ENCODE data around the gene CNGA3.
"Not testable (repeated sequence)": the region's sequence is repeated elsewhere in the genome, so short reads cannot be mapped to it uniquely, and the experiment has no call there.

The CNGA3 gene

DNA sequence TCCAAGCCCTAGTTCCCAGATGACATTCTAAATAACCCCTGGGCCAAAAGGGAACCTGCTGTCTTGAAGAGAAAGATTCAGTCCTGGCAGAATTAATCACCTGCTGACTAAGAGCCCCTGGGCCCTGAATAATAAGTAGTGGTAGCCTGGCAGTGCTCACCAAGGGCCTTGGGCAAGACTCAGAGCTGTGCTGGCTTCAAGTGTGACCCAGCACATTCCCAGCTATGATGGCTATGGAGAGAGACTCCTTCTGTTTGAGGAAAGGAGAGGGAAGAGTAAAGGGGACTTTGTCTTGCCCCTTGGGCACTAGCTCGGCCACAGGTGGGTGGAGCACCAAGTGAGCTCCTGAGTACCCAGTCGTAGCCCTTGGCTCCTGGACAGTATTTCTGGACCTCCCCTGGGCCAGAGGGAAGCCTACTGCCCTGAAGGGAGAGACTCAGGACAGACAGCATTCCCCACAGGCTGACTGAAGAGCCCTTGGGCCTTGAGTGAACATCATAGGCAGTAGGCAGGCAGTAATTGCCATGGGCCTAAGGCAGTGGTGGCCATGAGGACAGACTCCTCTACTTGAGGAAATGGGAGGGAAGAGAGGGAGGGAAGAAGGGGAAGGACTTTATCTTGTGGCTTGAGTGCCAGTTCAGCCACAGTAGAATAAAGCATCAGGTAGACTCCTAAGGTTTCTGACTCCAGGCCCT lies 58.4 kb downstream of the CNGA3 start:
- DNase-seq: peak in 1 of 14 donors; percentile 31

GRCh38 chr2:98405301-98405700 lies 59.0 kb downstream of the CNGA3 start:
- DNase-seq: no peak

DNA sequence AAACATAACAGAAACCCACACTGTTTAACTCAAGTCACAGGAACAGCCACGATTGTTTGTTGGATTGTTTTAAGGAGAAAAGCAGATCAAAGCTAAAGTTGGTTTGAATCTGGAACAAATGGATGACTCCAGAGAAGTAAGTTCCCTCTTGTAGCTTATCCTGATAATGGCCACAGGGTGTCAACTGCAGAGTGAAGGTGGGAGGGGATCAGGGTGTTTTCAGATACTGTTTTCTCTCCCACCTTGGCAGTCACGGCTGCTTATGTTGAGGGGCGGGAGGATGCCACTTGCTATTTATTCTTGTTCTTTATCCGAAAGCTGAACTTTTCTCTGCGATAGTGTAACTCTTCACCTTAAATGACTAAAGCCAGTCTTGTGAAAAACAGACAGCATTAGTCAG lies 61.9 kb downstream of the CNGA3 start:
- DNase-seq: no peak

DNA sequence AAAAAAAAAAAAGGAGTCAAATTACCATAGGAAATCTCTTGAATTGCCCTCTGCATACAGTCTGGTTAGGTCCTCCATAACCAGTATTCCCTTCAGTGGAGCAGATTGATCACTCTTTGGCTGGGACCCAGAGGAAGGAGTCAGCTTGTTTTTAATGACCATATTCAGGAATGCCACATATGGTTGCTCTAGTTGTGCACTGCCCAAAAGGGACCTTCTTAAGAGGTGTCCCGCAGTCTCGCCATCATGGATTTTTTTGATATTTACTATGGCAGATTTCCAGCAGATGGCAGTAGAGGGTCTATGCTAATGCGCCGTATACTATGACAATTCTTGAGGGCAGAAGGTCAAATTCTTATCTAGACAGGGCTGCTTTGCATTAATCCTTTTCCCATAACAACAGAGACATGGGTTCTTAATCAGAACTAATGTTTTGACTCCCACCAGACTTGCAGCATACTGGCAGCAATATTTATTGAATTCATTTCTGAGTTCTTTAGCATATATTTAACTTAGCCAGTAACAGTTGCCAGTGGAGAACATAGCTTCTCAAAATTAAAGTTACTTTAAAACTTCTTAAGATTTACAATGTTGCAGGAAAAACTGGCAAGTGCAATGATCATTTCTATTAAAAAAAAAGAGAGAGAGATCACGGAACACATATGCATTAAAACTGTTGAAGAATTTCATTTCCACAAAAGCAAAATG lies 66.6 kb downstream of the CNGA3 start:
- peak in 6 of 14 donors; percentile 3 to 36 (median 15) for DNase-seq

- not testable (repeated sequence) for DNase-seq
These were observed 68.0 kb downstream of the CNGA3 start for GRCh38 chr2:98414246-98414645.

DNA sequence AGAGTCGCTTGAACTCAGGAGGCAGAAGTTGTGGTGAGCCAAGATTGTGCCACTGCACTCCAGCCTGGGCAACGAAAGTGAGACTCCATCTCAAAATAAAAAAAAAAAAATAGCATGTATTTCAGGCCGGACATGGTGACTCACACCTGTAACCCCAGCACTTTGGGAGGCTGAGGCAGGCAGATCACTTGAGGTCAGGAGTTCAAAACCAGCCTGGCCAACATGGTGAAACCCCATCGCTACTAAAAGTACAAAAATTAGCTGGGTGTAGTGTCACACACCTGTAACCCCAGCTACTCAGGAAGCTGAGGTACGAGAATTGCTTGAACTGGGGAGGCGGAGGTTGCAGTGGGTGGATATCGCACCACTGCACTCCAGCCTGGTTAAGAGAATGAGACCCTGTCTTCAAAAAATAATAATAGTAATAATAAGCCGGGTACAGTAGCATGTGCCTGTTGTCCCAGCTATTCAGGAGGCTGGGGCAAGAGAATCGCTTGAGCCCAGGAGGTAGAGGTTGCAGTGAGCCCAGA lies 69.5 kb downstream of the CNGA3 start:
- not testable (repeated sequence) for DNase-seq

DNA sequence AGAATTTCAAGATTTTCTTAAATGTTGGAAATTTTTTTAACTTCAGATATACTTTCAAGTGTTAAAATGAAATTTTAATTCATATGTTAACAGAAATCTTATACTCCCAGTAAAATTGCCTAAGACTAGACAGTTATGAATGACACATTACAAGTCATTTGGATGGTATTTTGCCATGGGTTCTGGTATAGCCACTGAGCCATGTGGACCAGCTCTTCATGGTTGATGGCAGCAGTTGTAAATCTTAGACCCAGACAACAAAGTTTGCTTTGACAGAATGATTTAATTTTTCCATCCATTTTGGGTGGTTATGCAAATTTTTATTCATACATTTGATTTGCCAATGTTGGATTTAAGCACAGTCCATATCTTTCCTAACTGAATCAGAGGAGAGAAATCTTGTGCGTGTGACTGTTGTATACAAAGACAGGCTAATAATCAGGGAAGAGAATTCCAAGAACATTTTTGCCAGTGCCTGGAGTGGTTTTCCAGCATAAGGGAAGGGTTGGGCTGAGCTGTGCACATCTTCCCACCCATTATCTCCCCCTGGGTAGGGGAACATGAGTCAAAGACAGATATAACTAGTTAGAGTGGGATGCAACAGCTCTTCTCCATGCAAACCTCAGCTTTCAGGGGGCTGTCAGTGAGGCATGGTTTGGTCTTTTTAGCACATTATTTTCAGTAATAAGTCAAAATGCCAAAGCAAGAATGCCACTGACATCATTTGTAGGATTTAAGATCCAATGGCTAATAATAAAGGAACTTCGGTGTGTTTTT lies 70.3 kb downstream of the CNGA3 start:
- no peak for DNase-seq

DNA sequence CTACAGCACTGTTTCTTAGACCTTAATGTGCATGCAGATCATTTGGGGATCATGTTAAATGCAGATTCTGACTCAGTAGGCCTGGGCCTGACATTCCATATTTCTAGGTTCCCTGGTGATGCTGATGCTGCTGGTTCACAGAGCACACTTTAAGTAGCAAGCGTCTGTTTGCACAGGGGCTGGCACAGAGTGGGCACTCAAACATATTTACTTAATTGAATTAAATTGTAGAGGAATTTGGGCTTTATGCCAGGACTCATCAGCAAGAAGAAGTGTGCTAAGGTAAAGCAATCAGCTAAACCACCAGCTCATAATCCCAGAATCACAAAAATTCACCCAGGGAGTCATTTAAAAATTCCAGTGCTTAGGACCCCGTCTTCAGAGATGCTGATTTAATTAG lies 73.3 kb downstream of the CNGA3 start:
- DNase-seq: no peak

DNA sequence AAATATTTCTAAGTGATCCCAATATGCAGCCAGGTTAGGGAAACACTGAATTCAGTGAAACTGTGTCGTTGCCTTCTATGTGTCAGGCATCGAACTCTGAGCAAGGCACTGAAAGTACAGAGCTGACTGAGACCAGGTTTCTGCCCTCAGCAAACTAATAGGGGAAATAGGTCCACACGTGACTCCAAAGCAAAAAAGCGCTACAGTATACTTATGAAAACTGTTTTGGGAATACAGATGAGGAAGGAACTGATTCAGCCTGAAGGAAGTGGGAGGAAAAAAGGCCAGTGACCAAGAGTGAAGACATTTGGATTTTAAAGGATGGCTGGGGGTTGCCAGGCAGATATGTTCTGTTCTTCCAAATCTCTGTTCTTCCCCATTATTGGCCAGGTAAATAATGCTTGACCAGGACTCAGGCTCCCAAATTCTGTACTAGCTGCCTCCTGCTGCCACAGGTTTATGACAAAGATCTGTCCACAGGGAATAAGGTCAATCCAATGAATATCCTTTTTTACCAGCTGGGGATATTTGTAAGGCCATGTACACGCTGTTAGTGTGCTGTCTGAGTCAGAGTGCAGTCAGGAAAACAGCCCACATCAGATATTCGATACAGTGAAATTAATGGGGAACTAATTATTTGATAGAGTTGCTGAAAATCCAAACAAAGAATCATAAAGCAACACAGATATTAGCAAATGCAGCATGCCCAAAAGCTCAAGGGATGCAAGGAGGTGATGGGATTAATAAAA lies 73.9 kb downstream of the CNGA3 start:
- DNase-seq: no peak

GRCh38 chr2:98422449-98422848 lies 76.2 kb downstream of the CNGA3 start:
- DNase-seq: no peak

GRCh38 chr2:98426771-98427170 lies 80.5 kb downstream of the CNGA3 start:
- DNase-seq: no peak

- DNase-seq: no peak
These were observed 85.9 kb downstream of the CNGA3 start for GRCh38 chr2:98432145-98432544.

DNA sequence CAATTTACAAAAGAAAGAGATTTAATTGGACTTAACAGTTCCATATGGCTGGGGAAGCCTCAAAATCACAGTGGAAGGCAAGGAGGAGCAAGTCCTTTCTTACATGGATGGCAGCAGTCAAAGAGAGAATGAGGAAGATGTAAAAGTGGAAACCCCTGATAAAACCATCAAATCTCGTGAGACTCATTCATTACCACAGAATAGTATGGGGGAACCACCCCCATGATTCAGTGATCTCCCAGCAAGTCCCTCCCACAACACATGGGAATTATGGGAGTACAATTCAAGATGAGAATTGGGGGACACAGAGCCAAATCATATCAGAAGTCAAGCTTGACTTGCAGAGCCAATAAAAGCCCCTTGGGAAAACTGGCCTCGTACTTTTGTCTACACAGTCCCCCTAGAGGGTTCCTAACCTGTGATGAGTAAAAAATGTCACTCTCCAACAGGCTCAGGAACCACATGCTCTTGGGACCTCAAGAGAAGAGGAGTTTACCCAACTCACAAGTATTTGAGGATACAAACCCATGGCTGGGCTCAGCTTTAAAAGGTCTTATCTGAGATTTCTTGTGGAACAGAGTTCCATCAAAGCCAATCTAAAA lies 87.2 kb downstream of the CNGA3 start:
- no peak for DNase-seq

DNA sequence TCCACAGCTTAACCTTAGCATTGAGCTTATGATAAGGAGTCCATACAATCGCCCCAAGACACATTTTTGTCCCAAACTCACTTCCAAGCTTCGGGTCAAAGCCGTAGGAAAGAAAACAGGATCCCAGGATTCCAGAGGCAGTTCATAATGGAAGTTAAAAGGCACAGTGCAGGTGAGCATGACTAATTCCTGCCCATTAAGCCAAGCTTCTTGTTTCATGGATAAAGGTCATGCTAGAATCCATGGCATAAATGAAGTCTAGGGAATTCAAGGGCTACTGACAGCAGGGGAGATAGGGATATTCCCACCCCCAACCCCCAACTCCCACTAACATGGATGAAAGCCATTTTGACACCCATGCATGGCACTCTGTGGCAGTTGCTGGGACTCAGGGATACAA lies 88.2 kb downstream of the CNGA3 start:
- DNase-seq: no peak

GRCh38 chr2:98435670-98436069 lies 89.4 kb downstream of the CNGA3 start:
- DNase-seq: not testable (repeated sequence)

- no peak for DNase-seq
These were observed 90.5 kb downstream of the CNGA3 start for GRCh38 chr2:98436734-98437133.

DNA sequence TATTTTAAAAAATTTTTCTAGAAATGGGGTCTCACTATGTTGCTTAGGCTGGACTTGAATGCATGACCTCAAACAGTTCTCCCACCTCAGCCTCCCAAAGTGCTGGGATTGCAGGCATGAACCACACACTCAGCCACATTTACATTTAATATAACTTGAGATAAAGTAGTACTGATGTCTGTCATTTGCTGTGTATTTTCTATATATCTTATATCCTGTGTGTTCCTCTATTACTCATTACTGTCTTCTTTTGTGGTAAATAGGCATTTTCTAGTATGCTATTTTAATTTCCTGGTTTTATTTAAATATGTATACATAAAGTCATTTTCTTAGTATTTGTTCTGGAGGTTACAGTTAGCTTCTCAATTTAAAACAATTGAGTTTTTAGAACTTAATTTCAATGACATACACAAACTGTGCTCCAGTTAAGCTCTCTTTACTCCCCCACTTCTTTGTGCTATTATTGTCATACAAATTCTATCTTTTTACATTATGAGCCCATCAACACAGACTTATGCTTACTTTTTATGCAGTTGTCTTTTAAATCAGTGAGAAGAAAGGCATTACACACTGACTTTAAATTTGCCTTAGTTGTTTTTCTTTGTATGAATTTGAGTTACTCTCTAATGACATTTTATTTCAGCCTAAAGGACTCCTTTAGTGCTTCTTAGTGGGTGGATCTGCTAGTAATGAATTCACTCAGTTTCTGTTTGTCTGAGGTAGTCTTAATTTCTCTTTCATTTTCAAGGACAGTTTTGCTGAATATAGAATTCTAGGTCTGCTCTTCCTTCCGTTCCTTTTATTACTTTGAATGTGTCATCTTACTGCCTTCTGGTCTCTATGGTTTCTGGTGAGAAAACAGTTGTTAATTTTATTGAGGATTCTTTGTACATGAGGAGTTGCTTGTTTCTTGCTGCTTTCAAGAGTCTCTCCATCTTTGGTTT lies 92.2 kb downstream of the CNGA3 start:
- no peak for DNase-seq

GRCh38 chr2:98441706-98442450 lies 95.6 kb downstream of the CNGA3 start:
- DNase-seq: no peak

DNA sequence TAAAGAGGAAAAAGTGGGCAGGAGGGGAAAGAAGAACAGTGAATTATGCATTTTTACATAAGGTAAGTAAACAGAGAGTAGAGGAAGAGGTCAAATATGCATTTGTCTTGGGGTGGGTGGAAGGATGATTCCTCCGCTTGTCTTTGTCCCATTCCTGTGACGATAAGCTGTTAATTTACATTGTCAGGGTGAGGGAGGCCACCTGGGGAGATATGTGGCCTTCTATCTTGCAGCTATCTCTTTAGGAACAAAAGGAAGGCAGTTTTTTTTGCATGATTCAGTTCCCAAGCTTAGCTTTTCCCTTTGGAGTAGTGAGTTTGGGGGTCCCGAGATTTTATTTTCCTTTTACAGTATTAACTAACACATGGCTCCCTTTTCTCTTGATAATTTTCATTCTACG lies 96.2 kb downstream of the CNGA3 start:
- DNase-seq: no peak

Data from C1 segment of cervical spinal cord (tissue), 14 donors.